SH-SY5Y (cell line): ENCODE results near the gene PLLP.

Experiments
- GATA2 ChIP-seq: IDR thresholded peaks from 2 replicates; pipeline ENCODE4 v1.6.1; 2011; ENCODE audit warnings: mild to moderate bottlenecking, low read depth, low read length
- GATA3 ChIP-seq: IDR thresholded peaks from 2 replicates; pipeline ENCODE4 v1.6.1; 2011; ENCODE audit warnings: low read depth, mild to moderate bottlenecking, low read length, moderate library complexity

Gene PLLP

DNA sequence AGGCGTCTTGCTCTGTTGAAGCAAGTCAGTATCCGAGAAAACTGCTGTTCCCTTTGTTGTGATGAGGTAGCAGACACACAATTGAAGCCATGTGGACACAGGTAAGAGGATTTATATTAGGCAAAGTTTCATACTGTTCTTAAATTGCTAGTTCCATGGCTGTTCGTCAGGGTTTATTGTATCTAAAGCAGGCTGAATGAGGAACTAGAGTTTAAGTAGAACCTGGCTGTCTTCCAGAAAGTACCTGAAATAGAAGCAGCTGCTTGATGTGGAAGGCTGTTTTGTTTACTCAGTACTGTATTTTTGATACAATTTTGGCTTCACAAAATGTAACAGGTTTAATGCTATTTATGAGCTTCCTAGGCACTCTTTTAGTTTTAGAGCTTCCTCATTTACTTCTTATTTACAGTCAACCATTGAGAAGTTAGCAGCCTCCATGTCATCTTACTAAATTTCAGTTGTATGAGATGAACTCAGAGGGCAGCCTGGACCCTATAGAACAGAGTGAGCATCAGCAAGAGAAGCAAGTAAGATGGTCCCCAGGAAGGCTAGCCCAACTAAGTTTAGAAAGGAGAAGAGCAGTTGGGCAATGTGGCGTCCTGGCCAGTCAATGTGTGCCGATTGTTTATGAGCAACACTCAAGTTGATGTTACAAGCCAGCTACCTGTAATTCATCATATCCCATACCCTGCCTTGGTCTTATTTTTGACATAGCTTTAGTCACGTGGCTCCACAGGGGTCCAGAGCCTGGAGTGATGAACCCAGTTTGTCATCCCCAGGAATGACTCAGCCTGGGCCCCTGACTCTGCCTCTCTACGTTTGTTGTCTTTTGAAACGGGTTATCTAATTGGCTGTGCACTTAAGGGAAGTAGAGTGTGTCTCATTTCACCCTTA is 49.1 kb downstream of the PLLP start:
- no peak for TF ChIP-seq GATA3
- TF ChIP-seq GATA2 = no peak

GRCh38 chr16:57234707-57235092 is 49.8 kb downstream of the PLLP start:
- TF ChIP-seq GATA3 (no peak), GATA2 (no peak)

GRCh38 chr16:57233944-57234706 is 50.3 kb downstream of the PLLP start:
- TF ChIP-seq GATA2 (no peak), GATA3 (no peak)

GRCh38 chr16:57231821-57232350 is 52.6 kb downstream of the PLLP start:
- TF ChIP-seq GATA3 (no peak), GATA2 (no peak)

- TF ChIP-seq GATA2 (peak; percentile 16; the same call in 1 of the 2 replicates), GATA3 (no peak)
Measured at GRCh38 chr16:57229079-57229478, 55.4 kb downstream of the PLLP start.

GRCh38 chr16:57226701-57227621 is 57.5 kb downstream of the PLLP start:
- no peak for TF ChIP-seq GATA2
- TF ChIP-seq GATA3 = no peak

- TF ChIP-seq GATA3 (no peak), GATA2 (no peak)
Measured at GRCh38 chr16:57225978-57226377, 58.5 kb downstream of the PLLP start.

DNA sequence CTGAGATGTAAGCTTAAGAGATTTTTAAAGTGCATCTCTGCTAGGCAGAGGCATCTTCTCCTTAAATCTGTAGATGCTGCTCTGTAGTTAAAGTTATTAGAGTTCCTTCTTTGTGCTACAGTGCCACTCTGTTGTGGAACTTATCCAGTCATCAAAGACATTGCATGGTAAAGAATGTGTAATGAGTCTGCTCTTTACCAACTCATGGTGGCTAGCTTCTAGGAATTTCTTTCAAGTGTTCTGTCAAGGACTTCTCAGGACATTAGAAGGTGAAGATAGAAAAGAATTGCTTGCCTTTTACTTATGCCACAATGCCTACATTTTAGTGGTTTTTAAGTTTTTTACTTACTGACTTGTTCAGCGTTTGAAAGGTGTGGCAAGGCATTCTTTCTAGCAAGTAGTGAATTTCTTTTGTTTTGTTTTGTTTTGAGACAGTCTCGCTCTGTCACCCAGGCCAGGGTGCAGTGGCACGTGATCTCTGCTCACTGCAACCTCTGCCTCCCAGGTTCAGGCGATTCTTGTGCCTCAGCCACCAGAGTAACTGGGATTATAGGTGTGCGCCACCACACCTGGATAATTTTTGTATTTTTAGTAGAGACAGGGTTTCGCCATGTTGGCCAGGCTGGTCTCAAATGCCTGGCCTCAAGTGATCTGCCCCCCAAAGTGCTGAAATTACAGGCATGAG is 59.7 kb downstream of the PLLP start:
- TF ChIP-seq GATA3 = no peak
- no peak for TF ChIP-seq GATA2

- TF ChIP-seq GATA3 = no peak
- no peak for TF ChIP-seq GATA2
Measured at GRCh38 chr16:57223057-57223456, 61.4 kb downstream of the PLLP start.

GRCh38 chr16:57216968-57217367 is 67.5 kb downstream of the PLLP start:
- no peak for TF ChIP-seq GATA2
- no peak for TF ChIP-seq GATA3

GRCh38 chr16:57213462-57213861 is 71.0 kb downstream of the PLLP start:
- TF ChIP-seq GATA3 (no peak), GATA2 (no peak)

GRCh38 chr16:57209780-57210179 is 74.7 kb downstream of the PLLP start:
- TF ChIP-seq GATA2 (no peak), GATA3 (no peak)

DNA sequence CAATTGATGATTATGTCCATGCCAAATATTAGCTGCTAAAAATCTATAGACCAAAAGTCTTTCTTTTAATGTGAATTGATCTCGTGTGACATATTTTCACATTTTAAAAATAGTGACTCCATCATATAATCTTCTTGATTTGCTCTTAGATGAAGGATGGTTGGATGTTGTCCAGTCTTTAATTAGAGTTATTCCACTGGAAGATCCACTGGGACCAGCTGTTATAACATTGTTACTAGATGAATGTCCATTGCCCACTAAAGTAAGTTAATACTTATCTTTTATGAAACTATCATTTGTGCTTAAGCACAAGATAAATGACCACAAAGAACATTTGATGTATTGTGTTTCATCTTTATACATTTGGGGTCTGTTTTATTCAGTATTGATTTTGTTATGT is 75.5 kb downstream of the PLLP start:
- TF ChIP-seq GATA3 = no peak
- no peak for TF ChIP-seq GATA2
